Measurements from ENCODE around the gene GART. TPM values are rescaled to one million over a fixed set of nuclear protein-coding genes. Genes with fewer than 3 reads are reported as not detected.

GART gene
- total and polyA plus RNA-seq, 7 experiments from 2014 or later = 37.3 to 98.8 (median 56.4) TPM

GRCh38 chr21:33539616-33540015 is 2.3 kb downstream of the GART start:
- H3K4me1 ChIP-seq (ENCODE audit: control insufficient read depth in 2 of 2, insufficient read depth in 2 of 2, low read length in 2 of 2) = peaks cover 10 to 17% of the 10 kb centered on the region in 2 donors
- Mint-ChIP-seq H3K4me3 (peak overlapping the region in 1 of 10 donors; percentile 93), H3K9me3 (peaks cover 0 to 5% (median 0%) of the 10 kb centered on the region in 11 donors), H3K27ac (peak overlapping the region in 2 of 9 donors; percentile 32 to 99), H3K27me3 (peaks cover 0 to 5% (median 0%) of the 10 kb centered on the region in 5 donors), H3K36me3 (peaks cover 12 to 21% (median 14%) of the 10 kb centered on the region in 5 donors), H3K4me1 (peaks cover 24 to 42% (median 35%) of the 10 kb centered on the region in 7 donors)
- H3K27me3 ChIP-seq (ENCODE audit: control insufficient read depth in 2 of 2, insufficient read depth in 2 of 2, low read length in 2 of 2) = no peaks in the 10 kb centered on the region
- no peak overlapping the region for H3K27ac ChIP-seq (ENCODE audit: low read depth, low read length)
- no peak for ATAC-seq
- CTCF ChIA-PET = no interaction called here
- DNase-seq = no peak
- H3K9me3 ChIP-seq (ENCODE audit: control insufficient read depth in 2 of 3, low read length in 3 of 3) = no peaks in the 10 kb centered on the region
- no peak overlapping the region for H3K4me3 ChIP-seq (ENCODE audit: low read length)
- POLR2A ChIA-PET = interaction anchor here (6.9 kb wide), 1 partner anchor 59 kb away, joined by 108 read pairs; the partner anchor contains the start of gene TMEM50B
- intact Hi-C loops (cut with micrococcal nuclease) = loop anchor here (5.0 to 10.0 kb wide), 6 partner anchors 157 to 1127 kb away; partner anchors contain the start of genes ATP5PO (in 1 of the 2), EVA1C (in 1 of the 2) and SYNJ1 (in 1 of the 2)
- H3K36me3 ChIP-seq (ENCODE audit: control insufficient read depth in 2 of 3, insufficient read depth in 3 of 3, low read length in 3 of 3) = peaks cover 0 to 41% (median 13%) of the 10 kb centered on the region in 3 experiments

- ATAC-seq = no peak
- H3K27ac Mint-ChIP-seq = peak overlapping the region in 2 of 9 donors; percentile 31 to 44
- H3K36me3 Mint-ChIP-seq = peaks cover 8 to 29% (median 23%) of the 10 kb centered on the region in 5 donors
- no peak overlapping the region for H3K4me3 ChIP-seq (ENCODE audit: low read length)
- peaks cover 0 to 52% (median 13%) of the 10 kb centered on the region in 3 experiments for H3K36me3 ChIP-seq (ENCODE audit: control insufficient read depth in 2 of 3, insufficient read depth in 3 of 3, low read length in 3 of 3)
- H3K9me3 Mint-ChIP-seq = peaks cover 0 to 4% (median 0%) of the 10 kb centered on the region in 11 donors
- H3K27ac ChIP-seq (ENCODE audit: low read depth, low read length) = no peak overlapping the region
- H3K9me3 ChIP-seq (ENCODE audit: control insufficient read depth in 2 of 3, low read length in 3 of 3) = no peaks in the 10 kb centered on the region
- H3K27me3 ChIP-seq (ENCODE audit: control insufficient read depth in 2 of 2, insufficient read depth in 2 of 2, low read length in 2 of 2) = no peaks in the 10 kb centered on the region
- H3K4me3 Mint-ChIP-seq = no peak overlapping the region
- no peaks in the 10 kb centered on the region for H3K27me3 Mint-ChIP-seq
- intact Hi-C loops (cut with micrococcal nuclease) = no loop called here
- ChIA-PET POLR2A (interaction anchor here (0.5 kb wide), 1 partner anchor 56 kb away, joined by 3 read pairs; no protein-coding TSS in a partner anchor), CTCF (interaction anchor here (1.6 kb wide), 1 partner anchor 69 kb away, joined by 5 read pairs; no protein-coding TSS in a partner anchor)
- DNase-seq = no peak
- H3K4me1 Mint-ChIP-seq = peaks cover 17 to 31% (median 26%) of the 10 kb centered on the region in 7 donors
- H3K4me1 ChIP-seq (ENCODE audit: control insufficient read depth in 2 of 2, insufficient read depth in 2 of 2, low read length in 2 of 2) = peaks cover 10 to 12% of the 10 kb centered on the region in 2 donors
Measured at GRCh38 chr21:33537212-33537611, 4.7 kb downstream of the GART start.

GRCh38 chr21:33531007-33531406 is 10.9 kb downstream of the GART start:
- Histone ChIP-seq H3K9me3 (ENCODE audit: control insufficient read depth in 2 of 3, low read length in 3 of 3) (no peaks in the 10 kb centered on the region), H3K27ac (ENCODE audit: low read depth, low read length) (no peak overlapping the region), H3K4me1 (ENCODE audit: control insufficient read depth in 2 of 2, insufficient read depth in 2 of 2, low read length in 2 of 2) (no peaks in the 10 kb centered on the region), H3K4me3 (ENCODE audit: low read length) (no peak overlapping the region), H3K36me3 (ENCODE audit: control insufficient read depth in 2 of 3, insufficient read depth in 3 of 3, low read length in 3 of 3) (peaks cover 19 to 75% (median 27%) of the 10 kb centered on the region in 3 experiments), H3K27me3 (ENCODE audit: control insufficient read depth in 2 of 2, insufficient read depth in 2 of 2, low read length in 2 of 2) (no peaks in the 10 kb centered on the region)
- ChIA-PET POLR2A (interaction anchor here (0.7 to 1.1 kb wide), 5 partner anchors 11 to 434 kb away, joined by 3 read pairs; partner anchors contain the start of genes DNAJC28 and GART), CTCF (interaction anchor here (0.6 kb wide), 1 partner anchor 11 kb away, joined by 3 read pairs; no protein-coding TSS in a partner anchor)
- Mint-ChIP-seq H3K27me3 (no peaks in the 10 kb centered on the region), H3K4me1 (peaks cover 0 to 2% (median 0%) of the 10 kb centered on the region in 7 donors), H3K27ac (no peak overlapping the region), H3K36me3 (peaks cover 12 to 47% (median 25%) of the 10 kb centered on the region in 5 donors), H3K9me3 (no peaks in the 10 kb centered on the region), H3K4me3 (no peak overlapping the region)
- ATAC-seq (no peak), DNase-seq (no peak)
- intact Hi-C loops (cut with micrococcal nuclease) = no loop called here

GRCh38 chr21:33522953-33523349 is 19.0 kb downstream of the GART start:
- Histone ChIP-seq H3K36me3 (ENCODE audit: control insufficient read depth in 2 of 3, insufficient read depth in 3 of 3, low read length in 3 of 3) (peaks cover 0 to 50% (median 11%) of the 10 kb centered on the region in 3 experiments), H3K27ac (ENCODE audit: low read depth, low read length) (no peak overlapping the region), H3K9me3 (ENCODE audit: control insufficient read depth in 2 of 3, low read length in 3 of 3) (no peaks in the 10 kb centered on the region), H3K27me3 (ENCODE audit: control insufficient read depth in 2 of 2, insufficient read depth in 2 of 2, low read length in 2 of 2) (no peaks in the 10 kb centered on the region), H3K4me1 (ENCODE audit: control insufficient read depth in 2 of 2, insufficient read depth in 2 of 2, low read length in 2 of 2) (no peaks in the 10 kb centered on the region), H3K4me3 (ENCODE audit: low read length) (no peak overlapping the region)
- H3K9me3 Mint-ChIP-seq = no peaks in the 10 kb centered on the region
- intact Hi-C loops (cut with micrococcal nuclease) = no loop called here
- H3K27me3 Mint-ChIP-seq = no peaks in the 10 kb centered on the region
- peaks cover 15 to 30% (median 18%) of the 10 kb centered on the region in 5 donors for H3K36me3 Mint-ChIP-seq
- CTCF ChIA-PET = no interaction called here
- POLR2A ChIA-PET = interaction anchor here (1.6 kb wide), 1 partner anchor 18 kb away, joined by 5 read pairs; the partner anchor contains the start of gene GART
- H3K4me3 Mint-ChIP-seq = no peak overlapping the region
- H3K27ac Mint-ChIP-seq = no peak overlapping the region
- DNase-seq (no peak), ATAC-seq (no peak)
- H3K4me1 Mint-ChIP-seq = peaks cover 0 to 3% (median 0%) of the 10 kb centered on the region in 7 donors

GRCh38 chr21:33522297-33522952 is 19.5 kb downstream of the GART start:
- intact Hi-C loops (cut with micrococcal nuclease) = no loop called here
- Mint-ChIP-seq H3K36me3 (peaks cover 15 to 32% (median 20%) of the 10 kb centered on the region in 5 donors), H3K27me3 (no peaks in the 10 kb centered on the region), H3K9me3 (no peaks in the 10 kb centered on the region), H3K4me1 (peaks cover 0 to 3% (median 0%) of the 10 kb centered on the region in 7 donors), H3K27ac (no peak overlapping the region), H3K4me3 (no peak overlapping the region)
- H3K36me3 ChIP-seq (ENCODE audit: control insufficient read depth in 2 of 3, insufficient read depth in 3 of 3, low read length in 3 of 3) = peaks cover 0 to 50% (median 5%) of the 10 kb centered on the region in 3 experiments
- no peak for DNase-seq
- POLR2A ChIA-PET = interaction anchor here (1.6 kb wide), 1 partner anchor 19 kb away, joined by 5 read pairs; the partner anchor contains the start of gene GART
- H3K4me1 ChIP-seq (ENCODE audit: control insufficient read depth in 2 of 2, insufficient read depth in 2 of 2, low read length in 2 of 2) = no peaks in the 10 kb centered on the region
- no peaks in the 10 kb centered on the region for H3K9me3 ChIP-seq (ENCODE audit: control insufficient read depth in 2 of 3, low read length in 3 of 3)
- no peak overlapping the region for H3K4me3 ChIP-seq (ENCODE audit: low read length)
- CTCF ChIA-PET = no interaction called here
- no peak overlapping the region for H3K27ac ChIP-seq (ENCODE audit: low read depth, low read length)
- no peaks in the 10 kb centered on the region for H3K27me3 ChIP-seq (ENCODE audit: control insufficient read depth in 2 of 2, insufficient read depth in 2 of 2, low read length in 2 of 2)
- ATAC-seq = no peak

GRCh38 chr21:33518899-33519298 is 23.0 kb downstream of the GART start:
- H3K4me1 Mint-ChIP-seq = peaks cover 0 to 16% (median 0%) of the 10 kb centered on the region in 7 donors
- ChIA-PET POLR2A (interaction anchor here (0.6 to 1.2 kb wide), 2 partner anchors 39 to 85 kb away, joined by 3 read pairs; partner anchors contain the start of gene TMEM50B), CTCF (interaction anchor here (0.7 kb wide), 1 partner anchor 674 kb away, joined by 3 read pairs; no protein-coding TSS in a partner anchor)
- no peaks in the 10 kb centered on the region for H3K27me3 ChIP-seq (ENCODE audit: control insufficient read depth in 2 of 2, insufficient read depth in 2 of 2, low read length in 2 of 2)
- H3K27ac Mint-ChIP-seq = peak overlapping the region in 1 of 9 donors; percentile 41
- peaks cover 0 to 59% (median 16%) of the 10 kb centered on the region in 3 experiments for H3K36me3 ChIP-seq (ENCODE audit: control insufficient read depth in 2 of 3, insufficient read depth in 3 of 3, low read length in 3 of 3)
- H3K27me3 Mint-ChIP-seq = no peaks in the 10 kb centered on the region
- DNase-seq (no peak), ATAC-seq (no peak)
- intact Hi-C loops (cut with micrococcal nuclease) = no loop called here
- no peak overlapping the region for H3K27ac ChIP-seq (ENCODE audit: low read depth, low read length)
- no peak overlapping the region for H3K4me3 Mint-ChIP-seq
- peaks cover 23 to 51% (median 40%) of the 10 kb centered on the region in 5 donors for H3K36me3 Mint-ChIP-seq
- no peaks in the 10 kb centered on the region for H3K9me3 ChIP-seq (ENCODE audit: control insufficient read depth in 2 of 3, low read length in 3 of 3)
- no peak overlapping the region for H3K4me3 ChIP-seq (ENCODE audit: low read length)
- H3K4me1 ChIP-seq (ENCODE audit: control insufficient read depth in 2 of 2, insufficient read depth in 2 of 2, low read length in 2 of 2) = no peaks in the 10 kb centered on the region
- no peaks in the 10 kb centered on the region for H3K9me3 Mint-ChIP-seq

Measured in naive thymus-derived CD4-positive, alpha-beta T cell (primary cell).